H1 (cell line): ENCODE data around the gene ARHGEF28. TPM values are rescaled to one million over a fixed set of nuclear protein-coding genes. Genes with fewer than 3 reads are reported as not detected.

Experiments used
- CTCF ChIA-PET: fragments of 300-600 bp; sonication (Branson Sonifier 250); formaldehyde crosslinking; loops from one replicate; lab custom pipeline; 2021; ENCODE audit not compliant: partially characterized antibody; lab: Charles Lee
- POLR2A ChIA-PET: fragments of 300-600 bp; sonication (Branson Sonifier 250); formaldehyde crosslinking; loops from one replicate; lab custom pipeline; 2021; ENCODE audit warnings: inconsistent platforms; ENCODE audit not compliant: partially characterized antibody; lab: Charles Lee
- DNase-seq, 2 experiments: peaks; one replicate each; pipeline versions ENCODE4 v3.0.0 to v3.0.0-alpha.2; 2010 to 2022; ENCODE audit warnings: low spot score in 2 of 2, low read depth in 1 of 2, mixed read lengths in 1 of 2
- FAIRE-seq: peaks from 2 replicates; lab custom pipeline; 2011; peaks lifted over from hg19 to GRCh38; lab: Jason Lieb, UNC
- H2AFZ ChIP-seq: 2 replicates; pipeline ENCODE4 v1.8.1; 2012; ENCODE audit warnings: low read length, inconsistent platforms
- H2AK5ac ChIP-seq: 2 replicates; pipeline ENCODE4 v1.6.1; 2013; ENCODE audit warnings: low read depth, low read length
- H2BK120ac ChIP-seq: replicated peaks from 2 replicates; pipeline ENCODE3; 2013; ENCODE audit warnings: low read depth, low read length, inconsistent platforms
- H2BK12ac ChIP-seq: 2 replicates; pipeline ENCODE4 v1.6.1; 2013; ENCODE audit warnings: low read depth, low read length
- H2BK15ac ChIP-seq: 2 replicates; pipeline ENCODE4 v1.6.1; 2013; ENCODE audit warnings: low read length
- H2BK20ac ChIP-seq: 2 replicates; pipeline ENCODE4 v1.6.1; 2013; ENCODE audit warnings: low read length
- H2BK5ac ChIP-seq: 2 replicates; pipeline ENCODE4 v1.6.1; 2013; ENCODE audit warnings: low read depth, low read length
- H3K14ac ChIP-seq: 2 replicates; pipeline ENCODE4 v1.6.1; 2013; ENCODE audit warnings: inconsistent platforms; ENCODE audit not compliant: insufficient read length
- H3K18ac ChIP-seq: 2 replicates; pipeline ENCODE4 v1.6.1; 2013; ENCODE audit warnings: low read length; ENCODE audit errors: extremely low read depth
- H3K23ac ChIP-seq: 2 replicates; pipeline ENCODE4 v1.6.1; 2013; ENCODE audit warnings: inconsistent platforms; ENCODE audit not compliant: insufficient read length
- H3K23me2 ChIP-seq: 2 replicates; pipeline ENCODE4 v1.6.1; 2013; ENCODE audit warnings: low read depth, low read length
- H3K27ac ChIP-seq: 2 replicates; pipeline ENCODE4 v1.6.1; 2011; ENCODE audit warnings: low read depth, low read length, inconsistent platforms
- H3K27me3 ChIP-seq, 4 experiments: replicated peaks in 1 of 4; 1 replicate in 1 of 4; 2 replicates in 3 of 4; pipeline versions ENCODE4 v1.6.1 to v1.8.1; 2011 to 2013; ENCODE audit warnings: low read length in 3 of 4, mild to moderate bottlenecking in 3 of 4, inconsistent platforms in 2 of 4, mixed read lengths in 2 of 4, moderate library complexity in 1 of 4; ENCODE audit not compliant: control insufficient read depth in 3 of 4, insufficient read depth in 3 of 4; ENCODE audit errors: extremely low read depth in 1 of 4
- H3K36me3 ChIP-seq, 4 experiments: 2 replicates each; pipeline versions ENCODE4 v1.6.1 to v1.8.1; 2011 to 2013; ENCODE audit warnings: mild to moderate bottlenecking in 4 of 4, low read length in 3 of 4, moderate library complexity in 2 of 4, control low read depth in 1 of 4, inconsistent platforms in 1 of 4; ENCODE audit not compliant: insufficient read depth in 4 of 4, control insufficient read depth in 2 of 4
- H3K4ac ChIP-seq: replicated peaks from 2 replicates; pipeline ENCODE3; 2013; ENCODE audit warnings: low read length, low read depth, mixed read lengths, inconsistent platforms; ENCODE audit not compliant: insufficient read length
- H3K4me1 ChIP-seq, 4 experiments: replicated peaks in 1 of 4; 1 replicate in 1 of 4; 2 replicates in 3 of 4; pipeline versions ENCODE4 v1.6.1 to v1.8.1; 2011 to 2013; ENCODE audit warnings: low read length in 3 of 4, inconsistent platforms in 2 of 4, mixed read lengths in 1 of 4; ENCODE audit not compliant: insufficient read depth in 4 of 4, control insufficient read depth in 3 of 4
- H3K4me2 ChIP-seq, 2 experiments: 2 replicates each; pipeline versions ENCODE4 v1.6.1 to v1.8.1; 2011 to 2013; ENCODE audit warnings: low read depth in 2 of 2, low read length in 2 of 2, control low read depth in 1 of 2, inconsistent platforms in 1 of 2, mild to moderate bottlenecking in 1 of 2; ENCODE audit not compliant: insufficient read depth in 1 of 2
- H3K4me3 ChIP-seq, 4 experiments: fragments of 200-600, 300-600 bp in 1 of 4; sonication (generic), shearing (Covaris generic), sonication (Bioruptor Twin) in 1 of 4; 2 replicates each; pipeline versions ENCODE4 v1.5.1 to v1.8.1; 2011 to 2016; ENCODE audit warnings: low read length in 4 of 4, low read depth in 3 of 4, control low read depth in 2 of 4, inconsistent platforms in 2 of 4, mild to moderate bottlenecking in 2 of 4, mixed read lengths in 1 of 4, moderate library complexity in 1 of 4; ENCODE audit not compliant: insufficient read depth in 2 of 4; ENCODE audit errors: extremely low read depth in 1 of 4
- H3K56ac ChIP-seq: replicated peaks from 2 replicates; pipeline ENCODE3; 2013; ENCODE audit warnings: low read depth, mild to moderate bottlenecking, mixed read lengths, low read length, inconsistent platforms; ENCODE audit not compliant: insufficient read length
- H3K79me1 ChIP-seq: 2 replicates; pipeline ENCODE4 v1.6.1; 2013; ENCODE audit warnings: low read depth, low read length, control low read depth
- H3K79me2 ChIP-seq, 2 experiments: 2 replicates each; pipeline versions ENCODE4 v1.6.1 to v1.8.1; 2012 to 2013; ENCODE audit warnings: low read length in 2 of 2, mild to moderate bottlenecking in 2 of 2, inconsistent platforms in 1 of 2; ENCODE audit not compliant: insufficient read depth in 2 of 2, control insufficient read depth in 1 of 2
- H3K9ac ChIP-seq, 4 experiments: replicated peaks in 1 of 4; 1 replicate in 1 of 4; 2 replicates in 3 of 4; pipeline versions ENCODE4 v1.6.1 to v1.8.1; 2011 to 2013; ENCODE audit warnings: low read depth in 3 of 4, low read length in 3 of 4, control low read depth in 2 of 4, mild to moderate bottlenecking in 2 of 4, moderate library complexity in 2 of 4, inconsistent platforms in 1 of 4; ENCODE audit errors: extremely low read depth in 1 of 4
- H3K9me3 ChIP-seq, 2 experiments: 2 replicates each; pipeline versions ENCODE4 v1.6.1 to v1.8.1; 2012 to 2013; ENCODE audit warnings: mild to moderate bottlenecking in 2 of 2, moderate library complexity in 2 of 2, control low read depth in 1 of 2, inconsistent platforms in 1 of 2, low read depth in 1 of 2, low read length in 1 of 2, mixed read lengths in 1 of 2; ENCODE audit not compliant: insufficient read depth in 2 of 2
- H4K20me1 ChIP-seq, 2 experiments: replicated peaks in 1 of 2; 2 replicates each; pipeline versions ENCODE3 to v1.8.1; 2011 to 2013; ENCODE audit warnings: inconsistent platforms in 2 of 2, low read length in 2 of 2, mild to moderate bottlenecking in 1 of 2; ENCODE audit not compliant: insufficient read depth in 2 of 2, control insufficient read depth in 1 of 2
- H4K5ac ChIP-seq: 2 replicates; pipeline ENCODE4 v1.6.1; 2013; ENCODE audit warnings: low read length, low read depth, mixed read lengths, inconsistent platforms; ENCODE audit not compliant: insufficient read length
- H4K8ac ChIP-seq: 2 replicates; pipeline ENCODE4 v1.8.0; 2013; ENCODE audit warnings: mild to moderate bottlenecking, moderate library complexity, low read length, inconsistent platforms; ENCODE audit not compliant: insufficient read depth; ENCODE audit errors: extremely low read depth
- H4K91ac ChIP-seq: replicated peaks from 2 replicates; pipeline ENCODE3; 2013; ENCODE audit warnings: low read length, mixed read lengths, inconsistent platforms; ENCODE audit not compliant: insufficient read length
- CREB1 ChIP-seq: IDR thresholded peaks from 2 replicates; pipeline ENCODE4 v1.6.1; 2012; ENCODE audit warnings: inconsistent platforms
- CTBP2 ChIP-seq: IDR thresholded peaks from 2 replicates; pipeline ENCODE4 v1.7.0; 2011; ENCODE audit warnings: borderline replicate concordance, mild to moderate bottlenecking, moderate library complexity, mixed read lengths, low read length; ENCODE audit not compliant: insufficient read depth, insufficient read length
- EZH2 ChIP-seq: fragments of 200-600 bp; sonication (generic); IDR thresholded peaks from 2 replicates; pipeline ENCODE4 v1.7.1; 2012; ENCODE audit warnings: low read depth, mild to moderate bottlenecking, moderate library complexity, low read length, inconsistent platforms; ENCODE audit not compliant: severe bottlenecking
- KDM1A ChIP-seq: fragments of 200-600, 300-600 bp; sonication (generic); IDR thresholded peaks from 2 replicates; pipeline ENCODE4 v1.7.1; 2016; ENCODE audit warnings: mild to moderate bottlenecking, low read length, borderline replicate concordance
- POLR2AphosphoS5 ChIP-seq: IDR thresholded peaks from 2 replicates; pipeline ENCODE4 v1.6.1; 2011; ENCODE audit warnings: low read depth, low read length
- RAD21 ChIP-seq, 2 experiments: IDR thresholded peaks in 1 of 2; conservative IDR thresholded peaks in 1 of 2; 2 replicates each; pipeline ENCODE4 v1.6.1; 2011; ENCODE audit warnings: low read depth in 2 of 2, low read length in 2 of 2, improper control_type of control experiment in 1 of 2, inconsistent platforms in 1 of 2, mild to moderate bottlenecking in 1 of 2, moderate library complexity in 1 of 2
- SP1 ChIP-seq: IDR thresholded peaks from 2 replicates; pipeline ENCODE4 v1.6.1; 2011; ENCODE audit warnings: low read depth, low read length
- WGBS, 2 experiments: shearing (Covaris generic) in 1 of 2; methylation state at CpG; one replicate each; pipeline versions ENCODE4 v1.1.6 to v1.1.7; 2013 to 2015; ENCODE audit warnings: low lambda C conversion rate in 2 of 2, mixed read lengths in 2 of 2, inconsistent platforms in 1 of 2, low coverage in 1 of 2, missing lambda C conversion rate in 1 of 2; ENCODE audit not compliant: insufficient replicate concordance in 2 of 2, insufficient coverage in 1 of 2, insufficient read length in 1 of 2; ENCODE audit errors: extremely low coverage in 1 of 2, missing lambda C conversion rate in 1 of 2; 5-methylcytosine and 5-hydroxymethylcytosine counted together
- polyA plus RNA-seq, 7 experiments: library from polyadenylated mRNA; depleted of rRNA in 3 of 7; stranded (reverse) in 5 of 7; unstranded in 2 of 7; fragments of >200 nt in 5 of 7; fragments of 200-250 nt in 2 of 7; gene quantifications; 1 replicate in 5 of 7; 2 replicates in 1 of 7; 4 replicates in 1 of 7; pipeline versions ENCODE4 v1.2.1 to v1.2.3, GENCODE V29; 2011 to 2013; ENCODE audit warnings: missing spikeins in 2 of 7, mixed read lengths in 2 of 7
- total RNA-seq: library from RNA; stranded (reverse); fragmentation: NEBNext Ultra II Directional; extraction: Animal tissue kit (Norgen Biotek cat#: 25700); gene quantifications from 2 replicates; pipeline ENCODE4 v1.2.1, GENCODE V29; 2021

ARHGEF28 gene
- total and polyA plus RNA-seq, 2 of the 8 experiments (the other 6 are each of a cell fraction or from before 2014, with no cell fraction given): 0.33 to 1.0 TPM

- Histone ChIP-seq H3K9ac (no peak overlapping the region), H2AFZ (no peak overlapping the region), H3K18ac (no peak overlapping the region), H3K27ac (no peak overlapping the region), H3K4me2 (no peak overlapping the region), H3K23me2 (no peaks in the 10 kb centered on the region), H3K4me1 (no peaks in the 10 kb centered on the region), H2BK12ac (no peak overlapping the region), H4K91ac (no peak overlapping the region), H4K5ac (no peak overlapping the region), H3K14ac (no peak overlapping the region), H3K56ac (no peak overlapping the region), H3K23ac (no peak overlapping the region), H2BK20ac (no peak overlapping the region), H2BK15ac (no peak overlapping the region), H3K4ac (no peak overlapping the region), H3K9me3 (no peaks in the 10 kb centered on the region), H4K8ac (no peak overlapping the region), H2AK5ac (no peak overlapping the region), H2BK120ac (no peak overlapping the region), H3K27me3 (no peaks in the 10 kb centered on the region), H3K79me1 (no peaks in the 10 kb centered on the region), H3K79me2 (no peaks in the 10 kb centered on the region), H2BK5ac (no peak overlapping the region), H3K4me3 (no peak overlapping the region), H3K36me3 (no peaks in the 10 kb centered on the region), H4K20me1 (no peaks in the 10 kb centered on the region)
- FAIRE-seq: peak; percentile 19
- ChIA-PET CTCF (interaction anchor here (1.8 to 2.4 kb wide), 2 partner anchors 9 to 689 kb away, joined by 5 to 10 read pairs; no protein-coding TSS in a partner anchor), POLR2A (no interaction called here)
- DNase-seq: no peak
- WGBS, 2 experiments: 69% methylated on average over 2 of the region's 2 CpGs; no CpG with 5 or more reads in 1 of the 2 experiments
- TF ChIP-seq POLR2AphosphoS5: no peak
- TF ChIP-seq CREB1: no peak
- no peak for TF ChIP-seq KDM1A
- no peak for TF ChIP-seq CTBP2
- TF ChIP-seq SP1: no peak
- TF ChIP-seq EZH2: no peak
- no peak for TF ChIP-seq RAD21 (IDR thresholded peaks at IDR 0.05 in 1 of 2, conservative IDR thresholded peaks at IDR 0.05 in 1 of 2; ENCODE audit: low read depth in 2 of 2, low read length in 2 of 2)
Observed at GRCh38 chr5:73954381-73954780, 328.4 kb downstream of the ARHGEF28 start.
